Ovary (tissue), 9 donors: Measurements from ENCODE around the gene ATAD5. TPM values are rescaled to one million over a fixed set of nuclear protein-coding genes. Genes with fewer than 3 reads are reported as not detected.

Experiments
- DNase-seq, 5 donors: peaks; one replicate each; pipeline ENCODE4 v3.0.0-alpha.2; 2019 to 2020
- H3K27ac ChIP-seq, 2 donors: fragments of 200-600 bp; one replicate each; pipeline versions ENCODE4 v1.5.1 to v1.8.0; 2019 to 2022
- H3K27me3 ChIP-seq: fragments of 200-600 bp; one replicate; pipeline ENCODE4 v1.8.0; 2022
- H3K36me3 ChIP-seq: fragments of 200-600 bp; sonication (generic); one replicate; pipeline ENCODE4 v1.5.1; 2019
- H3K4me1 ChIP-seq: one replicate; pipeline ENCODE4 v1.8.1; 2013; ENCODE audit warnings: mild to moderate bottlenecking, moderate library complexity; ENCODE audit not compliant: insufficient read depth
- H3K4me3 ChIP-seq: fragments of 200-600 bp; sonication (generic); one replicate; pipeline ENCODE4 v1.5.1; 2017
- H3K9me3 ChIP-seq, 2 donors: fragments of 200-600 bp in 1 of 2; sonication (generic) in 1 of 2; one replicate each; pipeline versions ENCODE4 v1.5.1 to v1.8.1; 2013 to 2019; ENCODE audit warnings: mild to moderate bottlenecking in 1 of 2, moderate library complexity in 1 of 2
- EP300 ChIP-seq: sonication (generic); formaldehyde crosslinking; IDR thresholded peaks from one replicate; pipeline ENCODE4 v1.6.1; 2017; ENCODE audit warnings: antibody characterized with exemption
- POLR2A ChIP-seq: fragments of 450-650 bp; IDR thresholded peaks from one replicate; pipeline ENCODE4 v1.6.1; 2017; ENCODE audit warnings: antibody characterized with exemption, mild to moderate bottlenecking, moderate library complexity
- WGBS, 3 donors: extraction: QIAGEN DNeasy Blood & Tissue Kit in 1 of 3; methylation state at CpG; one replicate each; pipeline versions ENCODE4 v1.1.5 to v1.1.7; 2013 to 2017; 5-methylcytosine and 5-hydroxymethylcytosine counted together
- intact Hi-C, 4 donors: fragments of 100-400 bp; cut with DNase I; formaldehyde crosslinking; loops; one replicate each; pipeline versions ENCODE4 v1.11.0 to v1.15.1; 2022 to 2023
- polyA plus RNA-seq, 2 donors: library from polyadenylated mRNA; stranded (reverse); fragments of 200-250 nt in 1 of 2; fragments of 350-450 nt in 1 of 2; fragmentation: Illumina TruSeq in 1 of 2; extraction: RNeasy Lipid Tissue Mini Kit (QIAGEN cat#74804) in 1 of 2; gene quantifications; one replicate each; pipeline ENCODE4 v1.2.3, GENCODE V29; 2013 to 2014
- total RNA-seq, 7 donors: library from RNA; depleted of rRNA in 2 of 7; stranded (reverse); fragments of >200 nt in 2 of 7; fragmentation: NEBNext Ultra II Directional in 3 of 7; extraction: Animal tissue kit (Norgen Biotek cat#: 25700) in 3 of 7; gene quantifications; one replicate each; pipeline versions ENCODE4 v1.1.0 to v1.2.4, GENCODE V29; 2016 to 2023
- TF ChIP-seq, protein P1 (sequence below), 3 donors: fragments of 450-650 bp in 2 of 3; fragments of 200-600 bp in 1 of 3; IDR thresholded peaks; one replicate each; pipeline versions ENCODE4 v1.5.1 to v1.8.0; 2016 to 2022; ENCODE audit warnings: antibody characterized with exemption in 3 of 3, mild to moderate bottlenecking in 1 of 3
- donor health status: DM: no; HTN: no; CAD: no; lungs with moderate emphysema.
- donor health status: DM: no; HTN: no; CAD: no.
- donor health status: Bipolar disorder and iron deficiency.
- donor health status: DM: yes; HTN: yes; CAD: no.
- donor health status: DM: no; HTN: no; CAD: no.
- donor health status: DM: yes; HTN: yes; CAD: no.

Gene ATAD5
- total and polyA plus RNA-seq, 9 donors: 0.62 to 2.5 (median 1.5) TPM

DNA sequence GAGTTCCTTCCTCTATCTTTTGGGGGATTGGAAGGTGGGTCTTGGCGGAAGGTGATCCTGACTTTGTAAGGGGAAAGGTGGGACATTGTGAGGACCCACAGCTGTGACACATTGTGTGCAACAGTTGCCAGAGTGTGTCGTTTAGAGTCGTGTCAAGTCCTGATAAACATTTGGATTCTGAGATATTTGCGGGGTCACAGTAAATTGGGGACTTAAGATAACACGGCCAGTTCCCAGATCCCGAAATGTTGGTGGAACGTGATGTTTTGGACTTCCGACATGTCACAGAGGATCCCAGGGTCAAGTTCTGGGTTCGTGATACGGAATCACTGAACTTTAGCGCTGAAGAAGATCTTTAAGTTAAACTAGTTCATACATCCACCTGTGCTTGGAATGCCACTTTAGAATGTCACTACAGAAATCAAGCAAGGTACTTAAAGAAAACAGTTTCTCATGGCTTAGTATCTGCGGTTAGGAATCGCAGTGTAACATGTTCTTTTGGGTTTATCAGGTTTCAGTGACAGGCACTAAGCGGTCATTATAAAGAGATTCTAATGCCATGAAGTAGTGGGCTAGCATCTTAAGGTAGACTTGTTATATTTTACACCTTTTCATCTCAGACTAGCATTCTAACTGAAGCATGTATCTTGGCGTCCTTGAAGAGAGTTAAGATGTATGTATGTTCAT is 815 bp downstream of the ATAD5 start:
- WGBS, 3 donors: 1 to 3% (median 2%) methylated on average over 15 of the region's 15 CpGs
- TF ChIP-seq, protein P1, sequence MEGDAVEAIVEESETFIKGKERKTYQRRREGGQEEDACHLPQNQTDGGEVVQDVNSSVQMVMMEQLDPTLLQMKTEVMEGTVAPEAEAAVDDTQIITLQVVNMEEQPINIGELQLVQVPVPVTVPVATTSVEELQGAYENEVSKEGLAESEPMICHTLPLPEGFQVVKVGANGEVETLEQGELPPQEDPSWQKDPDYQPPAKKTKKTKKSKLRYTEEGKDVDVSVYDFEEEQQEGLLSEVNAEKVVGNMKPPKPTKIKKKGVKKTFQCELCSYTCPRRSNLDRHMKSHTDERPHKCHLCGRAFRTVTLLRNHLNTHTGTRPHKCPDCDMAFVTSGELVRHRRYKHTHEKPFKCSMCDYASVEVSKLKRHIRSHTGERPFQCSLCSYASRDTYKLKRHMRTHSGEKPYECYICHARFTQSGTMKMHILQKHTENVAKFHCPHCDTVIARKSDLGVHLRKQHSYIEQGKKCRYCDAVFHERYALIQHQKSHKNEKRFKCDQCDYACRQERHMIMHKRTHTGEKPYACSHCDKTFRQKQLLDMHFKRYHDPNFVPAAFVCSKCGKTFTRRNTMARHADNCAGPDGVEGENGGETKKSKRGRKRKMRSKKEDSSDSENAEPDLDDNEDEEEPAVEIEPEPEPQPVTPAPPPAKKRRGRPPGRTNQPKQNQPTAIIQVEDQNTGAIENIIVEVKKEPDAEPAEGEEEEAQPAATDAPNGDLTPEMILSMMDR (IDR thresholded peaks at IDR 0.05): no peak
- TF ChIP-seq EP300 (no peak), POLR2A (no peak)
- intact Hi-C loops: no loop called here
- no peak for DNase-seq
- no peaks in the 10 kb centered on the region for H3K9me3 ChIP-seq
- peaks cover 5% of the 10 kb centered on the region for H3K4me1 ChIP-seq
- H3K27ac ChIP-seq: no peak overlapping the region
- peak overlapping the region; percentile 53 for H3K4me3 ChIP-seq
- no peaks in the 10 kb centered on the region for H3K27me3 ChIP-seq
- H3K36me3 ChIP-seq: no peaks in the 10 kb centered on the region

GRCh38 chr17:30838202-30838807 is 6.5 kb downstream of the ATAD5 start:
- H3K36me3 ChIP-seq: no peaks in the 10 kb centered on the region
- 71 to 94% (median 77%) methylated on average over 5 of the region's 5 CpGs for WGBS, 3 donors
- H3K9me3 ChIP-seq: no peaks in the 10 kb centered on the region
- DNase-seq: no peak
- H3K27me3 ChIP-seq: no peaks in the 10 kb centered on the region
- TF ChIP-seq EP300: no peak
- TF ChIP-seq, protein P1 (IDR thresholded peaks at IDR 0.05): no peak
- no peak for TF ChIP-seq POLR2A
- no peak overlapping the region for H3K4me3 ChIP-seq
- H3K4me1 ChIP-seq: no peaks in the 10 kb centered on the region
- intact Hi-C loops: no loop called here
- no peak overlapping the region for H3K27ac ChIP-seq

DNA sequence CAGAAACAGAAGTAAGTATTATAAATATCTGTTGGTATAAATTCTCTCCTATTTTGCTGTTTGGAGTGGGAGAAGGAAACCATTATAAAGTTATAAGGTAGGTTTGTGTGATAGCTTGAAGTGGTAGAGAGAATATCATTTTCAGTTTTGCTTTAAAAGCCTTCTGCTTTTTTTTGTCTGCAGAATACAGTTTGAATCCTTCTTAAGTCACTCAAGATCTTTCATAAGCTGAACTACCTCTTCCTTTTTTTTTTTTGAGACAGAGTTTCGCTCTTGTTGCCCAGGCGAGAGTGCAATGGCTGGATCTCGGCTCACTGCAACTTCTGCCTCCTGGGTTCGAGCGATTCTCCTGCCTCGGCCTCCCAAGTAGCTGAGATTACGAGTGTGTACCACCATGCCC is 9.0 kb downstream of the ATAD5 start:
- H3K27ac ChIP-seq: no peak overlapping the region
- no peak for TF ChIP-seq POLR2A
- TF ChIP-seq EP300: no peak
- TF ChIP-seq, protein P1 (IDR thresholded peaks at IDR 0.05): no peak
- H3K9me3 ChIP-seq: no peaks in the 10 kb centered on the region
- no peak overlapping the region for H3K4me3 ChIP-seq
- H3K36me3 ChIP-seq: no peaks in the 10 kb centered on the region
- 93 to 98% (median 97%) methylated on average over 7 of the region's 7 CpGs for WGBS, 3 donors
- H3K27me3 ChIP-seq: no peaks in the 10 kb centered on the region
- intact Hi-C loops: no loop called here
- no peak for DNase-seq
- no peaks in the 10 kb centered on the region for H3K4me1 ChIP-seq

DNA sequence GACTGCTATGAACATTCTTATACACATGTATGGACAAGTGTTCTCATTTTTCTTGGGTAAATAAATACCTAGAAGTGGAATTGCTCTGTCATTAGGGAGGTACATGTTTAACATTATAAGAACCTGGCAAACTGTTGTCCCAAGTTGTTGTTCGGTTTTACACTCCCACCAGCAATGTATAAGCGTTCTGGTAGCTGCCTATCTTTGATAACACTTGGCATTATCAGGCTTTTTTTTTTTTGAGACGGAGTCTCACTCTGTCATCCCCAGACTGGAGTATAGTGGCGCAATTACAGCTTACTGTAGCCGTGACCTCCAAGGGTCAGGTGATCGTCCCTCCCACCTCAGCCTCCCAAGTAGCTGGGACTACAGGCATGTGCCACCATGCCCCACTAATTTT is 16.3 kb downstream of the ATAD5 start:
- Histone ChIP-seq H3K4me1 (no peaks in the 10 kb centered on the region), H3K4me3 (no peak overlapping the region), H3K27me3 (no peaks in the 10 kb centered on the region), H3K36me3 (no peaks in the 10 kb centered on the region), H3K27ac (no peak overlapping the region), H3K9me3 (no peaks in the 10 kb centered on the region)
- TF ChIP-seq EP300: no peak
- TF ChIP-seq, protein P1 (IDR thresholded peaks at IDR 0.05): no peak
- no peak for TF ChIP-seq POLR2A
- intact Hi-C loops: no loop called here
- WGBS, 3 donors: 84 to 90% (median 86%) methylated on average over 6 of the region's 6 CpGs
- no peak for DNase-seq
